Stimulated activated CD8-positive, alpha-beta memory T cell treated with anti-CD3 and anti-CD28 coated beads, Interleukin-15, amount 100 ng/mL, for 48 hours (primary cell): ENCODE measurements around the gene NAV3.

Experiments used
- DNase-seq, 2 donors: peaks; one replicate each; pipeline ENCODE4 v3.0.0-alpha.2; 2020; ENCODE audit warnings: low read depth in 2 of 2

NAV3 gene

DNA sequence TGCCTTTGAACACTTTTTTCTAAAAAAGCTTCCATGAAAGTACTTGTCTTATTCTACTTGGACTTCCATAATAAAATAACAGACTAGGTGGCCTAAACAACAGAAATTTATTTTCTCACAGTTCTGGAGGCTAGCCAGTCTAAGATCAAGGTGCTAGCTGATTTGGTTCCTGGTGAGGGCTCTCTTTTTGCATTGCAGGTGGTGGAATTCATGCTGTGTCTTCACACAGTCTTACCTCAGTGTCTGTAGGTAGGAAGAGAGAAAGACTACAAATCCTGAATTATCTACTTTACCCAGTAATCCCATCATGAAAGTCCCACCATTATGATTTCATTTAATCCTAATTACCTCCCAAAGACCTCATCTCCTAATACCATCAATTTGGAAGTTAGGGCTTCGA is 356.0 kb downstream of the NAV3 start:
- no peak for DNase-seq

DNA sequence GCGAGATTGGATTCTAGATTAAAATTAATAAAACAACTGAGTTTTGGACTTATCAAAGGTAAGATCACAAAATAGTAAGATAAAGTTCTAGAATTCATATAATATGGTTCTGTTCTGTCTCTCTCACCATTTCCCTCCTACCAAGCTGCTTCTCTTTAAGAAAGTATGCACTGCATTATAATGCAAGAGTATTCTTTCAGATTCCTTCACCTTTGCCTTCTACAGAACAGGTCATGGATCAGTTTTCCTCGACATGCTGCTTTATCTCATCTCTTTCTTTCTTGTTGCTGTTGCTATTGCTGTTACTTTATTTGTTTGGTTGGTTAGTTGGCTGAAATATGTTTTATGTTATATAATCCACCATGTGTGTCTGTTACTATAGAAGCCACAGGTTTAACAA is 357.0 kb downstream of the NAV3 start:
- no peak for DNase-seq

- no peak for DNase-seq
Measured at GRCh38 chr12:78189656-78190055, 359.0 kb downstream of the NAV3 start.

- no peak for DNase-seq
Measured at GRCh38 chr12:78191611-78192010, 360.9 kb downstream of the NAV3 start.

DNA sequence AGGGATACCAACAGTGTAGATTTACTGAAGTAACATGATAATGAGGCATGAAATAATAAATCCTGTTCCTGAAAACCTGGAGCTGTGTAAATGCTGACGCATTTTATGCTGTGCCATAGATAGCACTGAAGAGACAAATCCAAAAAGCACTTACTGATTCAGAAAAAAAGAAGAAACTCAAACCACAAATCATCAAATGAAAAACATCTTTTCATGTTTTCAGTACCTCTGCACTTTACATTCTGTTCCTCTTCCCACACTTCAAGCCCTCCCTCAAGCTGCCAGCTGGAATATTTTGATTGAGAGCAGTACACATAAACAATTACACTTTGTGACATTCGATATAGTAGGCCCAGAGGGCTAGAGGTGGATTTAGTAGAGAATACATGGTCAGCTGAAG is 362.3 kb downstream of the NAV3 start:
- no peak for DNase-seq

DNA sequence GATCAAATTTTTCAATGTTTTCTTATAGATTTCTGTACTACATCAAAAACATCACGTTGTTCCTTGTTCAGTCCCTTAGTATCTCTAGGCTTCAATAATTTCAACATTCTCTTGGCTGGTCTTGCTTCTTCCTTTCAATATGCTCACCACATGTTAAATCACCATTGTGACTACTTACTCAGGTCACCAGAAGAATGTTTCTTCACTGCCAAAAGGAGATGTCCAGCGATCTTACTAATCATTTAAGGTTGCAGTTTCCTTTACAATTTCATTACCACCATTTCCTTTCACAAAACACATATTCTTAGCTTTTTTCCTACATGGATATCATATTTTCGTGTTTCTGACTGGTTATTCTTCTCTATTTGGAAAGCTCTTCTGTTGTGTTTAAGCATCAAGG is 363.8 kb downstream of the NAV3 start:
- no peak for DNase-seq

GRCh38 chr12:78198896-78199295 is 368.2 kb downstream of the NAV3 start:
- no peak for DNase-seq

DNA sequence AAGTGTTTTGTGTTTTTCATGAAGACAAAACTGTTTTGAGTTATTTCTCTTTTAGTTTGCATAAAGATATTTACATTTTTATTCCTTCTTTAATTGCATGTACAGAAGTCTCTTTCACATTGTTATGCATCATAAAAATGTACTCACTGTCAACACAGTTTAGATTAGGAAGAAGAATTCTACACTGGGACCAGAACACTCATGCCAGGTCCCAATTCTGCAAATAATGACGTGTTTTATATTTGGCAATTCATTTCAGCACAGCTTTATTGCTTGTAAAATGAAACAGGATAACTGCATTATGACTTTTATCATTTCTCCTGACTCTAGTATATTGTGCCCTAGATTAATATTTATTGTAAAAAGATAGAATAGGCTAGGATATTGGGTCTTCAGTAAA is 369.2 kb downstream of the NAV3 start:
- no peak for DNase-seq

DNA sequence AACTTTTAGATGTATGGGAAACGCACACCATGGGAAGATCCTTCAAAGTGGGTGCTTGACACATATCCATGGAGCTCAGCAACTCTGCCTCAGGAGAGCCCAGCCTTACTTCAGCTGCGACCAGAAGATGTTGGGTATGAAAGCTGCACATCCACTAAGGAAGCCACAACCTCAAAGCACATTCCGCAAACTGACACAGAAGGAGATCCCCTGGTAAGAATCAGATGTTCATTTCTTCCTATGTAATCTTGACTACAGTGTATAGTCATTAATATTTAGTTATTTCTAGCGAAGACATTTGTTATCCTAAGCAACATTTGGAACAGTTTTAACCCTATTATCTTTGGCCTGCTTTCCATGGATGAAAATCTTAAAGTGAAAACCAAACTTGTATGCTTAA is 374.2 kb downstream of the NAV3 start:
- no peak for DNase-seq

DNA sequence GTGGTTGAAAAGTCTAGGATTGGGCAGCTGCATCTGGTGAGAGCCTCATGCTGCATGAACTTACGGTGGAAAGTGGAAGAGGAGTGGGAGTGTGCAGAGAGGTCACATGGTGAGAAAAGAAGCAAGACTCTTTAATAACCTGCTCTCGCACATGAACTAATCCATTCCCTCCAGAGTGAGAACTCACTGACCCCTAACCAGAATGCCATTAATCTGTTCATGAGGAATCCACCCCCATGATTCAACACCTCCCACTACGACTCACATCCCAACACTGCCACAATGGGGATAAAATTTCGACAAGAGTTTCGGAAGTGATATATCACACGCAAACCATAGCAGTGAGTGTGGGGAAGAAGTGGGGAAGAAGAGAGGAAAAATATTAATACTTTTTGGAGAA is 377.4 kb downstream of the NAV3 start:
- no peak for DNase-seq

DNA sequence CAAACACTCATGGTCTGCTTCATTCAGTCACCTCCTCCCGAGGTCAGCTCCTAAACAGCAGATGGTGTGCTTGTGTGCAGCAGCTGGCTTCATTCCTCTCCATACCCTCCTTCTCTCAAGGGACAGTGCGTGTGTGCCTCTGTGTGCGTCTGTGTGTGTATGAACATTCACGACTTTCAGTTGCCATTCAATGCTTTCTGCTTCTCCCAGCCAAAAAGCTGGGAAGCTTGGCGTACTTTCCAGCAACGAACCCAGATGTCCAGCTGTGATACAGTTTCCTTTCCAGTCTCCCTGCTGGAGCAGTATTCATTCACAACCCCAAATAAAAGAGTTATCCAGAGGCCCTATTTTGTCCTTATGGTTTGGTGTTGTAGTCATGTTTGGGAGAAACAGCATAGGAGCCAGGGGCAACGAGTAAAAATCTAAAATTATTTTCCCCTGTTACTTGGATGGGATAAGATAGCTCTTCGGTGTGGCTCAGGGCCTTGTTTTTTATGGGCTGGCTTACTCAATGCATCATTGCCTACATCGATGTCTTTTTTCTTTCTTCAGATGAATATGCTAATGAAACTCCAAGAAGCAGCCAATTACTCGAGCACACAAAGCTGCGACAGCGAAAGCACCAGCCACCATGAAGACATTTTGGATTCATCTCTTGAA is 379.3 kb downstream of the NAV3 start:
- DNase-seq = no peak

DNA sequence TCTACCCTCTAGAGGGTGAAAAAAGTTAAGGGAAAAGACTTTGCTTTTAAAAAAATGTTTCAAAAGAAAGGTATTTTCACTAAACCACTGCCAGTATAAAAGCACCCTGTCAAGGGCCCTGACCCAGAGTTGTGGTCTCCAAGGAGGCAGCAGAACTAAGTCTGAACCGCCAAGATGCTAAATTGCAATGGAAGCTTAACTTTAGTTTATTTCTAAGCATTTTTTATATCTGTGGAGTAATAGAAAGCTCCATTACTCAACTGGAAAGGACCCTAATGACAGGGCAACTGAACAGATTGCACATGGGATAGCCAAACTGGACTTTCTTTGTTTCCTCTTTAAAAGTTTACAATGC is 379.8 kb downstream of the NAV3 start:
- DNase-seq = no peak

DNA sequence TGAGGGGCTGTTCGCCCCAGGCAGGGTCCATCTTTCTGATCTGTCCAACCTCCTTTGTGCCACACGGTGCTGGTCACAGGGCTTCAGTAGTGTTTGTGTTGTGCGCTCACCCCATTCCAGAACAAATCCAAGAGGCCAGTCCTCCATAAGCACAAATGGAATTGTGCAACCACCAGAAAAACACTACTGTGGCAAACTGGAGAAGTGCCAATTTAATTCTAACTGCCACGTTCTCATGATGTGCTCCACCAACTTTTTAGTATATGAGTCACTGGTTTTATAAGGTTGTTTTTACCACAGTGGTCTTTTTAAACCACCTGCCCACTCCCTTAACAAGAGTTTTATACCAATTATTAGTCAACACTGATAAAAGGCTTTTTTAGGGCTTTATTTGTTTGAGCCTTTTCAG is 380.2 kb downstream of the NAV3 start:
- DNase-seq = no peak

- DNase-seq = no peak
Measured at GRCh38 chr12:78220811-78221210, 390.1 kb downstream of the NAV3 start.

DNA sequence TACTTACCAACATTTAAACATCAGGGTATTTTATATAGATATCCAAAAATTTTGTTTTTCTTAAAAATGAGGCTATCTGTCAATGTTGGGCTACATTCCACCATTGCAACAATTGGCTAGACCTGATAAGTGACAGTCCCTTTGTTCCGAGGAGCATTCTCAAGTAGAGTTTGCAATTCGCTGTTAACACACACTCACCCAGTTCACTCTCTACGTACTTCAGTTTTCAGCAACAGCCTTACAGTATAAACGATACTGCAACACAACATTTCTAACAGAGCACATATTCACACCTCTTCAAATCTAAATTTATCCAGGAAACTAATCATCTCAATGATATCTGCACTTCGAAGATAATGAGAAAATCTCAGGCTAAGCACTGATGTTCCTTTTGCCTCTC is 393.5 kb downstream of the NAV3 start:
- DNase-seq = no peak

GRCh38 chr12:78226763-78227162 is 396.1 kb downstream of the NAV3 start:
- DNase-seq = no peak

DNA sequence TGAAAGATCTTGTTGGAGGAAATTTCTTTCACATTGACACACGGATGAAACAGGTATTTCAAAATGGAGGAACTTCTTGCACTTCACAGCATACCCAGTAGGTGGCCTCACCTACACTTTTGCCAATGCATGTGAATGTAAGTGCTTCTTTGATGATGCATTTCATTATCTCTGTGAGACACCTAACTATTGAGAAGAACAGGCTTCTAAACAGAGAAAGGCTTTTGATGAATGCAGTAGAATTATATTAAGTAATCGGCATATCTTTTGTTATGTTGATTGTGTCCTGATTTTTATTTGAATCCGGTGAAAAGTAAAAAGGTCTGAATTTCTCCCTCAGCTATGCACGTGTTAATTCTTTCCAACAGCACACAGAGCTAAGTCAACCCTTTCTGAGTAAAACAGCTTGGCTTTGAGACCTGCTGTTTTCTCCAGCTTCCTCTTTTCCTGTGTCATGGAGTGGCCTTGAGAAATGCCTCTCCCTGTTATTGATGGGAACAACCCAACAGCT is 399.0 kb downstream of the NAV3 start:
- DNase-seq = no peak

GRCh38 chr12:78232756-78233155 is 402.1 kb downstream of the NAV3 start:
- DNase-seq = no peak

DNA sequence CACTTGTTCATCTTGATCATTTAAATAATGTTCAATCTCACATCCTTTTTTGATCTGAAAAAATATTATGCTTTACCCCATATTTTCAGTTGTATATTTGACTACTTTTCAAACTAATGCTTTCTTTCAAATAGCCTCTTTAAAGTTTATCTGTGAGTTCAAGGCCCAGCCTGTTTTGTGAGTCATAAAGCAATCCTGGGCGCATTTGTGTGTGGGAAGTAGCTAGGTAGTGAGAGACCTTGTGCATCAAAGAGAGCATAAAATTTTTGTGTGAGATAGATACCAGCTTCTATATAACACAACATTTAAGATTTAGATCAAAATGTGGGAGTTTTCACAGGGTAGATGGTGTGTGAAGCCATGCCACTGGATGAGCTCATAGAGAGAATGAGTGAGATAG is 405.6 kb downstream of the NAV3 start:
- no peak for DNase-seq

- no peak for DNase-seq
Measured at GRCh38 chr12:78239544-78239943, 408.9 kb downstream of the NAV3 start.

DNA sequence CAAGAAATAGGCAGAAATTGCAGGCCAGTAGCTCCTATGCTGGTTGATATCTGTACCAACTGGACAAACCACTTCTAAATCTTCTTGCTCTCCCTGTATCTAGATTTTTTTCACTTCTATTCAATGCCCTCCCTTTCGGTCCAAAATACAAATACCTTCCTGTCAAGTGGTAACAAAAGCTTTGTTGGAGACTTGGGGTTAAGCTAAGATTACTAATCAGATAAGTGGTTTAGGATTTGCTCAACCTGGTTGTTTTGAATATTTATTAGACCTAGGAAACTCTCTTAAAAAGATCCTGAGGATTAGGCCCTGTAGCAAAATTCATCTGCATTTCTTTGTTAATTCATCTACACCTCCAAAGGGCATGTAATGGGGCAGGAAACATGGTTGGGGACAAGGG is 410.1 kb downstream of the NAV3 start:
- no peak for DNase-seq

DNA sequence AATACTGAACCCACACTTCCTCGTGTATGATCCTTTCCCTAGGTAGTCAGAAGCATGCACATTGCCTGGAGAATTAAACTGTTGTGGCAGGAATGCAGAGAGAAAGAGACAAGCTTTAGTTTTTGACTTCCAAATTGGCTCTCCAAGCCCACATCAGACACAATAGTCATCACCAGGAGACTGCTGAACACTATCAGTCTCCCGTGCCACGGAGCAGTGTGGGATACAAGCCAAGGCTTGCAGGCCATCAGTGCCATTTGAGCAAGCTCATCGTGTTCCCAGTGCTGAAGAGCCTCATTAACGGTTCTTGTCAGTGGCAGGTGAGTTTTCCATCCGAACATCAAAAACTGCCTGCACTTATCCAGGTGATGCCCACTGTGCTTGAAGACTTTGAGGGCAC is 410.8 kb downstream of the NAV3 start:
- no peak for DNase-seq

GRCh38 chr12:78244916-78245507 is 414.3 kb downstream of the NAV3 start:
- no peak for DNase-seq

GRCh38 chr12:78248321-78248720 is 417.6 kb downstream of the NAV3 start:
- no peak for DNase-seq
